GM12864 (cell line): ENCODE data around the gene THOC6.

Experiments used
- DNase-seq: peaks from one replicate; pipeline ENCODE4 v3.0.0-alpha.2; 2011; ENCODE audit warnings: low read depth
- H3K4me3 ChIP-seq: 2 replicates; pipeline ENCODE4 v1.5.1; 2011; ENCODE audit warnings: mild to moderate bottlenecking, low read depth, low read length, control low read depth
- TF ChIP-seq, protein P1 (sequence below): IDR thresholded peaks from 2 replicates; pipeline ENCODE4 v1.5.1; 2011; ENCODE audit warnings: low read depth, mild to moderate bottlenecking, moderate library complexity, low read length, control low read depth, inconsistent platforms; ENCODE audit errors: missing control alignments

The THOC6 gene

DNA sequence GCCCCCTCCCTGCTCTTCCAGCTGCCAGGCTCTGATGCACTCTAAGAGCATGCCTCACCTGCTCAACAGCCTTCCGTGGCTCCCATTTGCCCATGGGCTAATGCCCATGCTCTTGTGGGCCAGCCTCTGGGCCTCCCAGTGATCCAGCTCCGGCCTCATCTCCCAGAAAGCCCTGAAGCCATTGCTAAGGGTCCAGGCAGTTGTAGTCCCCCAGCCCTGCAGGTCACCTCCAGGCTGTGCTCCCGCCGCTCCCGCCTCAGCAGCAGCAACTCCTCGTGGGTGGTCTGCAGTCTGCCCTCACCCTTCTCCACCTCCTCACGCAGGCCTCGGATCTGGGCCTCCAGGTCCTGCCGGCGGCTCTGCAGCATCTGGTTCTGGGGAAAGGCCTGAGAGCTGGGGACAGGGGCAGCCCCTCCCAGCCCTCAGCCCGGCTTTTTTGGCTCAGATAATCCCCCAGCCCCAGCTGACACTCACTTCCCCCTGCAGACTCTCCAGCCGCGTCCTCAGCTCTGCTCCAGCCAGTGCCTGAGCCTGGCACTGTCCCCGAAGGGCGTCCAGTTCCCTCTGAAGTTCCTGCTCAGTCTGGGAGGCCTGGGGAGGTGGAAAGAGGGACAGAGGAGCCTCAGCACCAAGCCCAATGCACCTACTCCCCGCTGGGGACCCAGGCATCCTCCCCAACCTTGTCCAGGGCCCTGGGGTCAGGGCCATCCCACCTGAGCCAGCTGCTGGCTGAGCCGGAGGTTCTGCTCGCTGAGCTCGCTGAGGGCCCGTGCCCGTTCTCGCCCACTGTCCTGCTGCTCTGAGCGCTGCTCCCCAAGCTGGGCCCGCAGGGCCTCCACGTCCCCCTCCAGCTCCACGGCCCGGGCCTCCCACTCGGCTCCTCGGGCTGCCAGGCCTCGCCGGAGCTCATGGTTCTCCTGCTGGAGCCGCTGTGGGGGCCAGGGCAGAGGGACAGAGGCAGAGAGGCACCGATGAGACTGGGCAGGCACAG, 6.7 kb downstream of the THOC6 start:
- no peak overlapping the region for H3K4me3 ChIP-seq
- no peak for DNase-seq
- TF ChIP-seq, protein P1, sequence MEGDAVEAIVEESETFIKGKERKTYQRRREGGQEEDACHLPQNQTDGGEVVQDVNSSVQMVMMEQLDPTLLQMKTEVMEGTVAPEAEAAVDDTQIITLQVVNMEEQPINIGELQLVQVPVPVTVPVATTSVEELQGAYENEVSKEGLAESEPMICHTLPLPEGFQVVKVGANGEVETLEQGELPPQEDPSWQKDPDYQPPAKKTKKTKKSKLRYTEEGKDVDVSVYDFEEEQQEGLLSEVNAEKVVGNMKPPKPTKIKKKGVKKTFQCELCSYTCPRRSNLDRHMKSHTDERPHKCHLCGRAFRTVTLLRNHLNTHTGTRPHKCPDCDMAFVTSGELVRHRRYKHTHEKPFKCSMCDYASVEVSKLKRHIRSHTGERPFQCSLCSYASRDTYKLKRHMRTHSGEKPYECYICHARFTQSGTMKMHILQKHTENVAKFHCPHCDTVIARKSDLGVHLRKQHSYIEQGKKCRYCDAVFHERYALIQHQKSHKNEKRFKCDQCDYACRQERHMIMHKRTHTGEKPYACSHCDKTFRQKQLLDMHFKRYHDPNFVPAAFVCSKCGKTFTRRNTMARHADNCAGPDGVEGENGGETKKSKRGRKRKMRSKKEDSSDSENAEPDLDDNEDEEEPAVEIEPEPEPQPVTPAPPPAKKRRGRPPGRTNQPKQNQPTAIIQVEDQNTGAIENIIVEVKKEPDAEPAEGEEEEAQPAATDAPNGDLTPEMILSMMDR: peak; percentile 1

DNA sequence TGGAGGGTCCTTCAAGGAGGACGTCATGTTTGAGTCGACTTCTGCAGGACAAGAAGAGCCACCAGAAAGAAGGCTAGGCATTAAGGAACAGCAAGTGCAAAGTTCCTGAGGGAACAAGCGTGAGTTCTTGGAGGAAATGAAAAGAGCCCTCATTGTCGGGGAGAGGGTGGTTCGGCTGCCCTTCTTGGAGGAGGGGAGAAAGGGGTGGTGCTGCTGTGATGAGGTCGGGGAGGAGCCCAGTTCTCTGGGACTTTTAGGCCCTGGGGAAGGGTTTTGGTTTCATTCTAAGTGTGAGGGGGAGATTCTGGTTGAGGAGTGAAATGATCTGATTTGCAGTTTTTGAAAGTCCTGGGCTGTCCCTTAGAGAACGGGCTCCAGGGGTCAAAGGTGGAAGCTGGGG, 8.8 kb downstream of the THOC6 start:
- TF ChIP-seq, protein P1: no peak
- no peak overlapping the region for H3K4me3 ChIP-seq
- no peak for DNase-seq

DNA sequence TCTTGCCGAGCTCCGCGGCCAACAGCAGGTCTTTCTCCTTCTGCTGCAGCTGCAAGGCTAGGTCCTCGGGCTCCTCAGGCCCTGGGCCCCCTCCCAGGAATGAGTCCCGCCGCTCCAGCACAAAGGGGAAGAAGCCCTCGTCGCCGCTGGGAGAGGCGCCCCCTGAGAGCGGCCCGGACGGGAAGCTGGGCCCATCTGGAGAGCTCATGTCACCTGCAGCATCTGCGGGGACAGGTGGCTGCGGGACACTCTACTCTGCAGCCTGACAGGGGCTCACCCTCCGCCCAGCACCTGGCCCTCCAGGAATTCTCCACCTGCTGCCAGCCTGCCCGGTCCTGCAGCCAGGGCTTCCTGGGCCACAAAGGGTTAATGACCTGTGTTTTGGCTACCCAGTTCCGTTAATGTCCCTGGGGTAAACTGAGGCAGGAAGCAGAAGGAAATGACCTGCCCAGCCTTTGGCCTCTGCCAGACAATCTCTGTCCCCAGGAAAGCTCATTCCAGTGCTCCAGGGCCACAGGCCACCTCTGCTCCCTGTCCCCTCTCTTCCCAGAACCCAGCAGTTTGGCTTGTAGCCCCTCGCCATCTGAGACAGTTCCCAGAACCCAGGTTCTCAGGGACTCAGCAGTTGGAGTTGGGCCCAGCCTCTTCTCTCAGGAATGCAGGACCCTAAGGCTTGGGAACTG, 11.6 kb downstream of the THOC6 start:
- H3K4me3 ChIP-seq: no peak overlapping the region
- TF ChIP-seq, protein P1: no peak
- DNase-seq: no peak

DNA sequence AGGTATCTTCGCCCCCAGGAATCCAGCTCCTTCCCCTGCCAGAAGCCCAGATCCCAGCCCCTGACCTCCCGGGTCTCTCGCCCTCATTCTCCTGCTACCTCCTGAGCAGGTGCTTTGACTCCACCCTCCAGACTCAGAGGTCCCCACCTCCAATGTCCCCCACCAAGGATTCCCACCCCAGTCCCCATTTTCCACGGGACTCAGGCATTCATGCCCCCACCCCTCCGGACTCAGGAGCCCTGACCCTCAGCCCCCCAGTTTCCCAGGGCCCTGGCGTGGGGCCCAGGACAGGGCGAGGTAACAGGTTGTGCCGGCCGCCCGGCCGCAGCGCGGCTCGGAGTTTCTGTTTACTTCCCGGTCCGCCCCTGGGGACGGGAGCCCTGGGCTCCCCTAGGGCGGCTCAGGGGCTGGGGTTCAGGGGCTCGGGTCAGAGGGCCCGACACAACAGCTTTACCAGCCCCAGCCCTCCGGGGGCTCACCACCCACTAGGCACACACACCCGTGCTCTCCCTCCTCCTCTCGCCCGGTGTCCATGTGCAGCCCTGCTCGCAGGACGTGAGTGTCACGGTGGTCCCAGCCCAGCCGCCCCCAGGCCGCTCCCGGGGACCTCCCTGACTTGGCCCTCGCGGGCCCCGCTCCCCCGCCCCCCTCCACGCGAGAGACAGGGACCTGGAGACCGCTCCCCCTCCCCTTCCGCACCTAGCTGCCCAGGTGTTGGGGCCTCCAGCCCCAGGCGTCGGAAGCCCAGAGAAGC, 12.3 kb downstream of the THOC6 start:
- TF ChIP-seq, protein P1: no peak
- H3K4me3 ChIP-seq: no peak overlapping the region
- no peak for DNase-seq

DNA sequence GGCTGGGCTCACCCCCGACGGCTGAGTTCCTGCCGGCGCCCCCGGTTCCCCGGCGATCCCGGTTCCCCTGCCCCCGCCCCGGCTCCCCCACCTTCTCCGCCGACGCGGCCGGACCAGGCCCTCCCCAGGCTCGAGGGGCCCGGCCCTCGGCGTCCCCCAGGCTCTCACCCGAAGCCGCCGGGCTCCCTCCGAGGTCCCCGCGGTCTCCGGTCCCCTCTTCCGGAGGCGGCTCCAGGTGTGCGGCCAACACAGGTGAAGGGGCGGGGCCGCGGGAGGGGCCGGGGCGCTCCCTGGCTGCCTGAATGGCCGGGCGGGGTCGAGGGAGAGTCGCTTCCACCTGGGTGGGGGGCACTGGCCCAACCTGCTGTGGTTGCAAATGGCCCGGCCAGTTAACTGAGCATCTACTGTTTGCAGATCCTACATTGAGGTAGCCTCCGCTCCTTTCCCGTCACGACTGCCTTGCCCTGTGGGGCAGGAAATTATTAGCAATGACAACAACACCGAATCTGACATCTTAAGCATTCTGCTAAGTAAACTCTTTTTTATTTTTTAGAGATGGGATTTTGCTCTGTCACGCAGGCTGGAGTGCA, 13.0 kb downstream of the THOC6 start, which contains the start of gene BICDL2:
TSS of gene BICDL2 (minus strand) at position 219 of the 590 bp plus-strand sequence. CDS start 1,448 bp downstream, outside the sequence.
- H3K4me3 ChIP-seq: no peak within 1 kb of the TSS
- no peak for DNase-seq
- TF ChIP-seq, protein P1: no peak

DNA sequence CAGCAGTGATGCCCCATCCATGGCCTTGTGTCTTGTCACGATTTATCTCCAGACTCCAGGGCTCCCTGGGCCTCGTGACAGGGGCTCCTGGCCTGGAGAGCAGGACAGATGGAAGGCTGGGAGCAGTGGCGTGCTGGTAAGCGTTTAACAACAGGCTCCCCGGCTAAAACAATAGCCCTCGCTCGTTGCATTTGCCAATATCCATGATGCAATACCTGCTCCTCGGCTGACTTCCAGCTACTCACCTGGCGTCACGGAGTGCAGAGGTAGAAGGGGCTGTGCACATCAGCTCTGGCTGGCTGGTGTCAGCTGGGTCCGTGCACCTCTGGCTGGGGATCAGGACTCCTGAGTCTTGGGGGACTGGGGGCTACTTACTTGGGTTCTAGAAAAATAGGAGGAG, 14.4 kb downstream of the THOC6 start:
- TF ChIP-seq, protein P1: no peak
- H3K4me3 ChIP-seq: no peak overlapping the region
- no peak for DNase-seq
